HG02885 (cell line): ENCODE data around the gene SH3RF2.
"Not testable (repeated sequence)": the region's sequence is repeated elsewhere in the genome, so short reads cannot be mapped to it uniquely, and the experiment has no call there.

Experiments used
- ATAC-seq: cut with Tn5 transposase; IDR thresholded peaks from one replicate; pipeline ENCODE4 v1.9.1; 2021; ENCODE audit warnings: mild to moderate bottlenecking; ENCODE audit not compliant: unreplicated experiment, poor library complexity

Gene SH3RF2

DNA sequence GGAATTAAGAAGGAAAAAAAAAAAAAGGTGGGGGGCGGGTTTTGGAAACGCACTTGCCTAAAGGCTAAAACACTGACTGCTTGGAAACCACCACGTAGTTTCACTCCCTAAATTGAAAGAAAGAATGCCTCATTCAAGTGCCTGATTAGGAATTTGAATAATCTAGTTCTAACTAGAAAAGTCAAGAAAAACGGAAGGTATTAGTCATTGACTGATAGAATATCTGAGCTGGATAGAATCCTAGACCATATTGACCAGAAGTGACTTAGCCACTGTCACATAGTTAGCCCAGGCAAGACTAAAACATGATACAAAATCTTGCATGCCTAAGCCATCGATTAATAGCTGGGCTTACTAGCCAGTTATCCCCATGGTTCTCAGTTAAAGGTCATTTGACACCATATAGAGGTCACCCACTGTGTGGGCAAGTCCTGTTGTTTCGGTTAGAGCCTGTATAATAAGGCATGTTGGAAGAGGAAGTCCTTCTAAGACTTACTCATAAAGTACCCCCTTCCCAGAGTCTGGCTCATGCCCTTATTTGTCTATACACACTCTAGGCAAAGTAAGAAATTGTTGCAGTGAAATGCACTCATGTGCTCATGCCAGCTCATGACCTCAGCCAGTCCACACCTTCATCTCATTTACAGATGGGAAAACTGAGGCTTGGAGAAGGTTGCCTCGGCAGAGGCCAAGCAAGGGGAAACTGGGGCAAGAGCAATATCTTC is 40.2 kb downstream of the SH3RF2 start:
- ATAC-seq, result peak; percentile 65

DNA sequence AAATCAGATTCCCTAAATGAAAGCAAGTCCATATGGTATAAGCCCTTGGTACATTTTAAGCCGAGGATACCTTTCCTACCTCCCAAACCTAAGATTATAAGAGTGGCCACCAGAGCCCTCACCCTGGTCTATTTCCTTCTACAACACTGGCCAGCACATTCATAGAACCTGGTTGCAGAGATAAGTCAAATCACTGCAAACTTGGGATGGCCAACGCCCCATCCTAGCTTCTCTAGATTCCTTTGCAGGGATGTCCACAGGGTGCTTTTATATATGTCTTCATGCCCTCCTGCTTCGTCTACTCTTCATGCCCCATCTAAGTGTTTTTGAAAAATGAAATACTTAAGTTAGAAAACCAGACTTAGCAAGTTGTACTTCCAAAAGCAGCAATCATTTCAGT is 41.8 kb downstream of the SH3RF2 start:
- no peak for ATAC-seq

DNA sequence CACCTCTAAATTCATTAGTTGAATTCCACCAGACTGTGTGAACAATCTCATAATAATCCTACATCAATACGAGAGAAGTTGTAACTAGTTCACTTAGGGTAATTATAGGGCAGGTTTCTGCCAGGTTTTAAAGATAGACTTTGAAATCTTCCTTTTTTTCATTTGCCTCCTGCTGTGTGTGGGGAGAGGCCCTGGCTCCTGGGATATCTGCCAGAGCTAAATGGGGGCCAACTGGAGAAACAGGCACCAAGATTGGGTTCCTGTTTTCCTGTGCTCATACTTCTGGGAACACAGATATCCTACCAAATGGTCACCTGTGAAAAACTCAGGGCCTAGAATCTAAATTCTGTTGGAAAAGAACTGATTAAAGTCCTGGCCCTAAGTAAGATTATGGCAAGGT is 42.3 kb downstream of the SH3RF2 start:
- ATAC-seq, result no peak

DNA sequence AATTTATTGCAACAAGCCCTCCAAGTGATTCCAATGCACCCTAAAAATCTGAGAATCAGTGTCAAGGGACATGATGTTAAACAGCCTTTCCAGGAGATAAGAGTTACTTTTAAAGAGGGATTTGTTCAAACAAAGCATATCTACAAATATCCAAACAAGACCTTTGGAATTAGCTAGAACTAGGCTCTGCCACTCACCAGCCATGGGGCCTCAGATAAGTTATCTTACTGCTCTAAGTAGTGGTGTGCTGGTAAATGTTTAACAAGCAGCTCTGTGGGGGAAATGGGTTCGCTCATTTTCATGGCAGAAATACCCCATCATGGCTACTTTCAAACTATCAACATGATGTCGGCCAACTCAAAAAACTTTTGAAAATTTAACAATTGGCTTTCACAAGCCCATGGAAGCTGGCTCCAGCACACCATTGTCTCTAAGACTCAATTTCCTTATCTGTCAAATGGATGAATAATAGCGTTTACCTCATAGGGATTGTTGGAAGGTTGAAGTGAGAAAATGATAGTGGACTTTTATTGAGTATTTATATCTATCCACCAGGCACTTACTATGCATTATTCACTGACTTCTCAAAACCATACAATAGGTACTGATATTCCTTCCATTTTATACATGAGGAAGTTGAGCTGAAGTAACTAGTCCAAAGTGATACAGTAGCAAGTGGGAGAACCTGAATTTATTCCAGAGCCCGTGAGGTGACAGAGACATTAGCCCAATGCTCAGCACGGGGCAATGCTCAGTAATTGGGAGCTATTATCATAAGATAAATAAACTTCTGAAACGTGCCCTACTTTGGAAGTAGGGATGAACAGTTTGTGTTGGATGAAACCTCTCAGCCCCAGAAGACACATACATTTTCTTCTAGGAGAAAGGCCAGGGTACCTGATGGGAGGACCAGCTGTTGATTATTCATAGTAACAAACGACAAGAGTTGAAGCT is 43.2 kb downstream of the SH3RF2 start:
- no peak for ATAC-seq

DNA sequence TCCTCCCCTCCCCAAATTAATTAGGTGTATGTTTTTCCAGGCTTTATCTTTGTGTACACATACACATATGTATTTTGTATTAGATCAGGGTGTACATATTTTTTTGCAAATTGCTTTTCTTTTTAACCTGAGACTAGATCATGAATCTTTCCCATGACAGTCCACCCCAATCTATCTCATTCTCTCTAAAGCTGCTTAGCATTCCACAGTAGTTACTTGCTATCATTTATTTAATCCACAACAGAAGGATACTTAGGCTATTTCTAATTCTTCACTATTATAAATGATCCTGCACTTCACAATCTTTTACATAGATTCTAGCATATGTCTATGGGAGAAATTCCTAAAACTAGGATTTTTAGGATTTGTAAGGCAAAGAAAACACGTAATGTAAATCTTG is 43.9 kb downstream of the SH3RF2 start:
- no peak for ATAC-seq

DNA sequence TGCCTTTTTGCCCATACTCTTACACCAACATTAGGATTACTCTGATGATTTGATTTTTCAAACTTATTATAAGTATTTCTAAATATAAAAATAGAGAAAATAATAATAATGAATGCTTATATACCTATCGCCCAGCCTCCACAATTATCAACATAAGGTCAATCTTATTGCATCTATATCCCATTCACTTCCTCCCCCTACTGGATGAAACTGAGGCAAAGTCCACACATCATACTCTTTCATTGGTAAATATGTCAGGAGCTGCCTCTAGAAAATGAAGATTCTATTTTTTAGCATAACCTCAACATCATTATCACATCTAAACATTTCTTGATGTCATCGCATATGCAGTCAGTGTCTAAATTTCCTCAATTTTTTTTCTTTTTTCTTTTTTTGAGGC is 44.3 kb downstream of the SH3RF2 start:
- no peak for ATAC-seq

DNA sequence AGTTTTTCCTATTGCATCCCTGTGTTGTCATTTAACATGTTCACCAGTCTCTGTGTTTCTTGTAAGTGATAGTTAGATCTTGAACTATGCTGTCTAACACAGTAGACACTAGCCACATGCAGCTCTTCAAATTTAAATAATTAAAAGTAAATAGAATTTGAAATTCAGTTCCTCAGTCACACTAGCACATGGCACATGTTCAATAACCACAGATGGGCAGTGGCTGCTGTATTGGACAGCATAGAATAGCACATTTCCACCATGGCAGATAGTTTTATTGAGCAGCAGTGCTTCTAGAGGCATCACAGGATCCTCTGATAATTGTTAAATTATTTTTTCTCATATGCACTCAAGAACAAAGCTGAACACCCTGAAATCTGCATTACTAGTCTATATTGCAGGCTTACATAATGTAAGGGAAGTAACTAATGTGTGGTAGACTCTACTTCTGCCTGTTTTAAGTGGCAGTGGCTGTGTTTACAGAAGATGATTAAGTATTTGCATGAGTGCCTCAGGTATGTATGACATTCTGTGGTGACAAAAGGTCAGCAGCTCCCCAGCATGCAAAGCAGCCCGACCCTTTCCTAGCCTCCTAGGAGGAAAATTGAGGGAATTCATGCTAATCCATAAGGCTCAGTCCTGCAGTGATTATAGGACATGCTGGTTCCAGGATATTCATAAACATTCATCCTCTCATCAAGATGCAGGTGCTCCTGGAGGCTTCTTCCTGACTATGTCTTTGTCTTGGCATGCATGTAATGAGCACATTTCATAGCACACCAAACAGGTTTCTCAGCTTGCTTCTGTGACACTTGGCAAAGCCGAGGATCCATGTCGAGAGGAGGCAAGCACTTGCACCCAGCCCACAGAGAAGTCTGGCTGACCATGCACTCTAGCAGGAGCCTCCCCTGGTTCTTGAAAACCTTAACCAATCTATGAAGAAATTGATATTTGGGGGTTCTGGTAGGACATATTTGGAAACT is 45.5 kb downstream of the SH3RF2 start:
- no peak for ATAC-seq

DNA sequence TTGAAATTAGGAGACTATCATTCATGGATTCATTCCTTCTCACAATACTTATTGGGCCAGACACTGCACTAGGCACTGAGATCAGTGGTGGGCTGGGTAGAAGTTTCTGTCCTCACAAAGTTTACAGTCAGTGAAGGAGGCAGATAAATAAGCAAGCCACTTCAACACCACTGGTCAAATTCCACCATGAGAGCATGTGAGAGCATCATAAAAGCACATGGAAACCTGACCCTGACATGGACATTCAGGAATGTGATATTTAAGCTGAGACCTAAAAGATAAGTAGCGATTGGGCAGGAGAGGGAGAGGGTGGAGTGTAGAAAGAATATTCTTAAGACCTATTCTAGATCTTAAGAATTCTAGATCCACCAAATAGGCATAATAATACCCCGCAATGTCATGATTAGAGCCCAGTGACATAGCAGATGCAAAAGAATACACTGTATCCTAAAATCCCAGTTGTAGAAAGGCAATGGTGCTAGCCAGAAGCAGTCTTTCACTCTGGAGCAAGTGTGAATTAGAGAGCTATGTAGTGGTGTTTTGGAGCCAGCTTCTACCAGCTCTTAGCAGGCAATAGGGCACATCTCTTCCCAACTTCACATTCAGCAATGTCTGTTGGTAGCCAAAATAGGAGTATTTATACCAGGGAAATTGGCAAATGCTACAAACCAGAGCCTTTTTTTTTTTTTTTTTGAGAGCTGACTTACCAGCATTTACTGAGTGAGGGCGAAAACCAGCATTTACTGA is 46.4 kb downstream of the SH3RF2 start:
- no peak for ATAC-seq

DNA sequence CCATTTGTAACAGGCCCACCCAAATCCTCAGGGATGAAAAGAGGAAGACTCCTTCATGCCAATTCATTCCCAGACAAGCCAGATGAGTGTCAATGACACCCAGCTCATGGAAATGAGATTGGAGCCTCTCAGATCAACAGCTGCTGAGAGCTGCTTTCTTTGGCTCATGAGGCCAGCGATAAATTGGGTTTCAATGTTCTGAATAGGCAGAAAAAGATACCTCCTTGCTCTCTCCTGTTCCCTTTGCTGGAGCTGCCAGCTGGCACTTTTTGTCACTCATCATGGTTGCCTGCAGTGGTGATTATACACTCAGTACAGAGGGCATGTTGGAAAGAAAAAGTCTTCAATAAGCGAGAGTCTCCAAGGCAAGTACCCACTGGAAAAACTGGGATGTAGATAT is 47.1 kb downstream of the SH3RF2 start:
- ATAC-seq, result no peak

DNA sequence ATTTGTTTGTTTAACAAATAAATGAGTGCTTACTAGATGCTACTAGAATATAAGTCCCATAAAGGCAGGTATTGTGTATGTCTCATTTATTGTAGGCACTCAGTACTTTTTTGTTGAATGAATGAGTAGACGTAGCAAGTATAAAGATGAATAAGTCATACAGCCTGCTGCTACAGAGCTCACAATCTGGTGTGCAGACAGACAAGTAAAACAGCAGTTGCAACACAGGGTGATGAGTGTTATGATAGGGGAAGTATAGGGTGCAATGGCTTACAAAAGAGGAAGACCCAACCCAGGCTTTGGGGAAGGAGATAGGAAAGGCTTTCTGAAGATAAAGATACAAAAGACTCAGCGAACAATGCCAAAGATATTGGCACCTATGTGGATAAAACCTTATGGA is 47.7 kb downstream of the SH3RF2 start:
- no peak for ATAC-seq

DNA sequence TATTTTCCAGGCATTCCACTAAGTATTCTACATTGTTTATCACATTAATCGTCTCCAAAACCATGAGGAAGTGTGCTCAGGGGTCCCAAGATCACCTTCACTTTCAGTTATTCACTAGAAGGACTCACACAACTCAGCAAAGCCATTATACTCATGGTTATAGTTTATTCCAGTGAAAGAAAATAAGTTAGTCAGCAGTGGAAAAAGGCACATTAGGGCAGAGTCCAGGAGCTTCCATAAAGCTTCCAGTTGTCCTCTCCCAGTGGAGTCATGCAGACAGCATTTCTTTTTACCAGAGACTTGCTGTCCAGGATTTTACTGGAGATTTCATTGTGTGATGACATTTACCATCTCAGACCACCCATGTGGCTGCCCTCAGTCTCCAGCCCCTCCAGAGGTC is 51.5 kb downstream of the SH3RF2 start:
- ATAC-seq, result no peak

DNA sequence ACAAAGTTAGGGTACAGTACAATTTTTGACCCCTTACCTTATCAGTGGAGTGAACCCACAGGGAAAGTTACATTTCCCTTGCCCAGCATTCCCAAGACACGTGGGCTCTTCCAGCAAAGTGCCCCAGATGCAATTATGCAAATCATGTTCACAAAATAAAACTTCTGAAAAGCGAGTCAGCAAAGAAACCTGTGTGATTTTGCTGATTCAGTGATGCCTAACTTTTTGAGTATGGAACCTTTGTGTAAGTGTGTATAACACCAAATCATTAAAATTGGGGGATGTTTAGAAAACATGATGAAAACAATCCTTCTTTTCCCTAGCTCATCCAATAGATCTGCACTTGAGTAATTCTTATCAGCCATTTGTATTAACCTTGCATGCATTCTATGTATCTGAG is 52.6 kb downstream of the SH3RF2 start:
- no peak for ATAC-seq

DNA sequence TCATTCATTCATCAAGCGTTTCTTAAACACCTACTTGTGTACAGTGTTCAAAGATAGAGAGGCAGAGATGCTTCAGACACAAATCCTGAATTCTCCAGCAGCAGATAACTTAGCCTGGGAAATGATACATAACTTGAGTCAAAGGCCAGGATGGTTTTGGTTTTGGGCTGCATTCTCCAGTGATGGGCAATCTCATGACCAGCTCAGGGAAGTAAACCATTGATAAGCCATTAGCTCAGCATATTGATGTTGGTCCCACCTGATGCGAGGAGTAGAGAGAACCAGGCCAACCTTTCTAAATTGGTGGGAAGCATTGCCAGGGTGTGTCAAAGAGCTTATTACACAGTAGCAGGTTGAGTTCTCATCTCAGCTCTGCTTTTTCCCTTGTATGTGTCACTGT is 53.0 kb downstream of the SH3RF2 start:
- no peak for ATAC-seq

DNA sequence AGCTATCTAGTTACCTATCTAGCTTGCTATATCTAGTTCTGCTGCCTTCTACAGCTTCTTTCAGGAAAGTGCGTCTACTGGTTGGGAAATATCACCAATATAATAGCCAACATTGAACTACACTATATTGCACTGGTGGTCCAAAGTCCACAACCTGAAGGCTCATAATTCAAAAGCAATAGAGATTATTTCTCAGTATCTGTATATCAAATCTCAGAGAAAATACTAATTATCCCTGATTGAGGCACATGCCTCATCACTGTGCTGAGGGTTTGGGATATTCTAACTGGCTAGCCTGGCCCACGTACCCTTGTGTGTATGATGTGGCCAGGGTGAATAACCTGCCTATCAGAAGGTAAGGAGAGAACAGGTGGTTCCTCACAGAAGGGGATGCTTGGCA is 53.8 kb downstream of the SH3RF2 start:
- no peak for ATAC-seq

DNA sequence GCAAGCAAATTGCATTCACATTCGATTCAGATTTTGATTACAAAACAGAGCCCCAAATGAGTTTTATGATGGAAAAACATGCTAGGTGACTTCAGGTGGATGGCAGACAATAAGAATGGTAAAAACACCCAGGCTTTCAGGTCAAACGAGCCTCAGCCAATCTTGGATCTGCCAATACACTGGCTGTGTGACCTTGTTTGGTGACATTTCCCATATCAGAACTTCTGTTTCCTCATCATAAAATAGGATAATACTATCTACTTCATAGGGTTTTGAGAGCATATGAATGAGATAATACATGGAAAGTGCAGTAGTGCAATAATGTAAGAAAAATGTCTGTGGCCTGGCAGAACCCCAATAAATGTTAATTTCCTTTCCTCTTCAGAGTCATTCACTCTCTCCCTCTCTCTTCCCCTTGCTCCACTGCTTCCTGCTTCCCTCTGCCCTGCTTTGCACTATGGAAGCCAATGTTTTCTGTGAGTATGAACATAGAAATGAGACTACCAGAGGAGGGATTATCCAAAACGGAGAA is 54.7 kb downstream of the SH3RF2 start:
- ATAC-seq, result no peak

DNA sequence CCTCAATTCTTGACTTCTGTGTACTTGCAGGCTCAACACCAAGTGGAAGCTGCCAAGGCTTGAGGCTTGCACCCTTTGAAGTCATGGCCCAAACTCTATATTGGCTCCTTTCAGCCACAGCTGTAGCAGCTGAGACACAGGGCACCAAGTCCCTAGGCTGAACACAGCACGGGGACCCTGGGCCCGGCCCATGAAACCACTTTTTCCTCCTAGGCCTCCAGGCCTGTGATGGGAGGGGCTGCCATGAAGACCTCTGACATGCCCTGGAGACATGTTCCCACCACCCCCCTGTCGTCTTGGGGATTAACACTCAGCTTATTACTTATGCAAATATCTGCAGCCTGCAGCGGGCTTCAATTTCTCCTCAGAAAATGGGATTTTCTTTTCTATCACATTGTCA is 57.2 kb downstream of the SH3RF2 start:
- ATAC-seq, result not testable (repeated sequence)

DNA sequence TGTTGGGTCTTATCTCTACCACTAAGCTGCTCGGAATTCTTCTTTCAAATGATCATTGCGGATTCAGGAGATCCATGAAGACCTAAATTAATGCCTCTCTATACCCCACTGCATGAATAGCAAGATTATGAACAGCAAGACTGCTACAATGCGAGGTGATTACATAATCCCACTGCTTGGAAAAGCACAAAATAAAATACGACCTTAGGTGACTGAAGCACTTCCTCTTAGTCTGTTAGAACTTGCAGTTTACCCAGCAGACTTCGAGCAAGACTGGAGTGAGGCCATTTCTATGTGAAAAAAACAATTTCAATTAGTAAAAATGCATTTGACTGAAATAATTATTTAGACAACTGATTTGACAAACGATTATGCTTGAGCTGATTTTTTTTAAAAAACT is 59.8 kb downstream of the SH3RF2 start:
- no peak for ATAC-seq

DNA sequence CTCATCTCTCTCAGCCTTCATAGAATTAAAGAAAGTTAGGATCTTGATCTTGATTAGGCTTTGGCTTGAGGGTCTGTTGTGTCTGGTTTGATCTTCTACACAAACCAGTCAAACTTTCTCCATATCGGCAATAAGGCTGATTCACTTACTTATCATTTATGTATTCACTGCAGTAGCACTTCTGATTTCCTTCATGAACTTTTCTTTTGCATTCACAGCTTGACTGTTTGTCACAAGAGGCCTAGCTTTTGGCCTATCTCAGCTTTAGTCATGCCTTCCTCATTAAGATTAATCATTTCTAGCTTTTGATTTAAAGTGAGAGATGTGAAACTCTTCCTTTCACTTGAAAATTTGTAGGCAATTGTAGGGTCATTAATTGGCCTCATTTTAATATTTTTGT is 62.8 kb downstream of the SH3RF2 start:
- no peak for ATAC-seq

DNA sequence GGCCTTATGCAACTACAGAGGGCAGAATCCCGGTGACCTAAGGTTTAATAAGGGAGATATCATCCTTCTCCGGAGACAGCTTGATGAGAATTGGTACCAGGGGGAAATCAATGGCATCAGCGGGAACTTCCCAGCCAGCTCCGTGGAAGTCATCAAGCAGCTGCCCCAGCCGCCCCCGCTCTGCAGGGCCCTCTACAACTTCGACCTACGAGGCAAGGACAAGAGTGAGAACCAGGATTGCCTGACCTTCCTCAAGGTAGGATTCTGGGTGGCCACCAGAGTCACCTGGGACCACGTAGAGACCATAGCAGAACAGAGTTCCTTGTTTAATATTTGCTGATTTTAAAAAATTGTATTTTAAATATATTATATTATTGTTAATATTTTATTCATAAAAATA is 63.7 kb downstream of the SH3RF2 start:
- ATAC-seq, result no peak
